Activated CD4-positive, alpha-beta T cell treated with anti-CD3 and anti-CD28 coated beads, Interleukin-2, amount 10 ng/mL, durations not matched to agents 7 days and 5 days (primary cell): ENCODE data around the gene PTN. TPM values are rescaled to one million over a fixed set of nuclear protein-coding genes. Genes with fewer than 3 reads are reported as not detected.

ENCODE experiments used
- CTCF ChIA-PET: fragments of 350-600 bp; sonication (Branson Sonifier 250); formaldehyde crosslinking; loops from one replicate; lab custom pipeline; 2021; ENCODE audit warnings: antibody characterized with exemption; lab: Charles Lee
- POLR2A ChIA-PET: fragments of 350-600 bp; sonication (Branson Sonifier 250); formaldehyde crosslinking; loops from one replicate; lab custom pipeline; 2021; ENCODE audit warnings: antibody characterized with exemption; lab: Charles Lee
- DNase-seq: peaks from one replicate; pipeline ENCODE4 v3.0.0-alpha.2; 2020
- H3K27ac Mint-ChIP-seq: one replicate; pipeline ENCODE4 v1.8.0; 2021; ENCODE audit warnings: mild to moderate bottlenecking, moderate library complexity, mixed read lengths
- H3K27me3 Mint-ChIP-seq: one replicate; pipeline ENCODE4 v1.8.0; 2021; ENCODE audit warnings: mixed read lengths
- H3K36me3 Mint-ChIP-seq: one replicate; pipeline ENCODE4 v1.8.0; 2021; ENCODE audit warnings: low read depth, mixed read lengths
- H3K4me1 Mint-ChIP-seq: one replicate; pipeline ENCODE4 v1.8.0; 2021; ENCODE audit warnings: mixed read lengths
- H3K4me3 Mint-ChIP-seq: one replicate; pipeline ENCODE4 v1.8.0; 2021; ENCODE audit warnings: mild to moderate bottlenecking, moderate library complexity, mixed read lengths
- H3K9me3 Mint-ChIP-seq: one replicate; pipeline ENCODE4 v1.8.0; 2021; ENCODE audit warnings: mixed read lengths
- total RNA-seq, 2 experiments: library from RNA; stranded (reverse); gene quantifications; one replicate each; pipeline ENCODE4 v1.2.3, GENCODE V29; 2021

The PTN gene
- total RNA-seq, 2 experiments from 2014 or later = not detected

DNA sequence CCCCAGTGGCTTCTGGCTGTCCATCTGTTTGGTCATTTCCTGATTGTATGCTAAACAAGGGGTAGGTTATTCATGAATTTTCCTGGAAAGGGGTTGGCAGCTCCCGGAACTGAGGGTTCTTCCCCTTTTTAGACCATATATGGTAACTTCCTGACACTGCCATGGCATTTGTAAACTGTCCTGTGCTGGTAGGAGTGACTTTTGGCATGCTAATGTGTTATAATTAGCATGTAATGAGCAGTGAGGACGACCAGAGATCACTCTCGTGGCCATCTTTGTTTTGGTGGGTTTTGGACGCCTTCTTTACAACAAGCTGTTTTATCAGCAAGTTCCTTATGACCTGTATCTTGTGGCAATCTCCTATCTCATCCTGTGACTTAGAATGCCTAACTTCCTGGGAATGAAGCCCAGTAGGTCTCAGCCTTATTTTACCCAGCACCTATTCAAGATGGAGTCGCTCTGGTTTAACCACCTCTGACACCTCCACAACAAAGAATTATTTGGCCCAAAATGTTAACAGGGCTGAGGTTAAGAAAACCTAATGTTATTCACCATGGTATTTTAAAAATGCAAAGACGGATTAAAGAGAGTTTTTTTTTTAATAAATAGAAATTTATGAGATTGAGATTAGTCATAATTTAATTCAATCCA is 2.4 kb upstream of the PTN start:
- Mint-ChIP-seq H3K27ac (no peak overlapping the region), H3K27me3 (peaks cover 12% of the 10 kb centered on the region), H3K4me1 (no peaks in the 10 kb centered on the region), H3K9me3 (no peaks in the 10 kb centered on the region), H3K36me3 (no peaks in the 10 kb centered on the region), H3K4me3 (no peak overlapping the region)
- ChIA-PET CTCF (interaction anchor here (0.7 kb wide), 1 partner anchor 188 kb away, joined by 3 read pairs; no protein-coding TSS in a partner anchor), POLR2A (no interaction called here)
- DNase-seq = no peak

GRCh38 chr7:137342828-137343261 is 688 bp downstream of the PTN start:
- ChIA-PET POLR2A (no interaction called here), CTCF (no interaction called here)
- Mint-ChIP-seq H3K27ac (no peak overlapping the region), H3K9me3 (no peaks in the 10 kb centered on the region), H3K27me3 (peaks cover 12% of the 10 kb centered on the region), H3K4me3 (no peak overlapping the region), H3K4me1 (no peaks in the 10 kb centered on the region), H3K36me3 (no peaks in the 10 kb centered on the region)
- no peak for DNase-seq

GRCh38 chr7:137342265-137342664 is 1.3 kb downstream of the PTN start:
- Mint-ChIP-seq H3K36me3 (no peaks in the 10 kb centered on the region), H3K4me3 (no peak overlapping the region), H3K9me3 (no peaks in the 10 kb centered on the region), H3K4me1 (no peaks in the 10 kb centered on the region), H3K27me3 (peaks cover 12% of the 10 kb centered on the region), H3K27ac (no peak overlapping the region)
- POLR2A ChIA-PET = no interaction called here
- no peak for DNase-seq
- CTCF ChIA-PET = no interaction called here

GRCh38 chr7:137337902-137338301 is 5.6 kb downstream of the PTN start:
- ChIA-PET POLR2A (no interaction called here), CTCF (no interaction called here)
- Mint-ChIP-seq H3K9me3 (peaks cover 7% of the 10 kb centered on the region), H3K36me3 (no peaks in the 10 kb centered on the region), H3K27me3 (peaks cover 2% of the 10 kb centered on the region), H3K4me1 (no peaks in the 10 kb centered on the region), H3K27ac (no peak overlapping the region), H3K4me3 (no peak overlapping the region)
- DNase-seq = no peak

DNA sequence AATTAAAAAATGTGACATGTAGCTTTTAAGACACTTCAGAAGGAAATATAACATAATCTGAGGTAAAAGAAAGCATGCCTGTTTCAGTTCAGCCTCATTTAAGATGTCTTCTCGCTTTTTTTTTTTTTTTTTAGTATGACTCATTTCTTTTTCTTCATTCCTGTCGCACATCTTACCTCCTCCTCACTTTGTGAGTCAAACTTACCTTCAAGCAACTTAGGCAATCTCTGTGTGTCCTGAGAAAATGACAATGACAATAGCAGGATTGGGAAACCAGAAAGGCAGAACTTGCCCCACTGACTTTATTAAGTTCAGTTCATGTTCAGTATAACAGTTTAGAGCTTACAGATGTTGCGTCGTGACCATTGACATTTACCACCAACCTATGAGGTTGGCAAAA is 7.7 kb downstream of the PTN start:
- H3K4me1 Mint-ChIP-seq = no peaks in the 10 kb centered on the region
- H3K4me3 Mint-ChIP-seq = no peak overlapping the region
- no peaks in the 10 kb centered on the region for H3K36me3 Mint-ChIP-seq
- POLR2A ChIA-PET = no interaction called here
- CTCF ChIA-PET = no interaction called here
- DNase-seq = no peak
- no peak overlapping the region for H3K27ac Mint-ChIP-seq
- H3K9me3 Mint-ChIP-seq = peaks cover 10% of the 10 kb centered on the region
- no peaks in the 10 kb centered on the region for H3K27me3 Mint-ChIP-seq

DNA sequence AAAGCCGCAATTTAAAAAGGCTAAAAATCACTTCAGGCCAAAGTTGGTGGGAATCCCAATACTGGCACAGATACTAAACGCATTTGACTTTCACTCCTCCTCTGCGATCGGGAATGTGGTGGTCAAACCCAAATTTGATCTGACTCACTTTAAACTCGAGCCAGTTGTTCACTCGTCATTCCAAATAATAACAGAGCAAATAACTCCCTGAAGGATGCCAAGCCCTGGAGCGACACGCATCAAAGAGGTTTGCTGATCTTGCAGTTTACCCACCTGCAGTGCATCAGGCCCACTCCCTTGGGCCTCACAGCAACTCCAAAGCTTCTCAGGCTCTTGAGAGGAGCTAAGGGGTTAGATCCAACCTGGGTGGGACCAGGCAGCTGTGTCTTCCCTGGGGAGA is 12.2 kb downstream of the PTN start:
- POLR2A ChIA-PET = no interaction called here
- no peak for DNase-seq
- CTCF ChIA-PET = no interaction called here
- peaks cover 8% of the 10 kb centered on the region for H3K9me3 Mint-ChIP-seq
- no peaks in the 10 kb centered on the region for H3K36me3 Mint-ChIP-seq
- no peak overlapping the region for H3K27ac Mint-ChIP-seq
- no peaks in the 10 kb centered on the region for H3K4me1 Mint-ChIP-seq
- H3K27me3 Mint-ChIP-seq = no peaks in the 10 kb centered on the region
- no peak overlapping the region for H3K4me3 Mint-ChIP-seq

- Mint-ChIP-seq H3K36me3 (no peaks in the 10 kb centered on the region), H3K4me1 (no peaks in the 10 kb centered on the region), H3K9me3 (peaks cover 6% of the 10 kb centered on the region), H3K27me3 (no peaks in the 10 kb centered on the region), H3K4me3 (no peak overlapping the region), H3K27ac (no peak overlapping the region)
- CTCF ChIA-PET = no interaction called here
- DNase-seq = no peak
- POLR2A ChIA-PET = no interaction called here
Observed at GRCh38 chr7:137329411-137329810, 14.1 kb downstream of the PTN start.

- DNase-seq = no peak
- Mint-ChIP-seq H3K9me3 (peaks cover 6% of the 10 kb centered on the region), H3K27ac (no peak overlapping the region), H3K4me3 (no peak overlapping the region), H3K36me3 (no peaks in the 10 kb centered on the region), H3K4me1 (no peaks in the 10 kb centered on the region), H3K27me3 (no peaks in the 10 kb centered on the region)
- ChIA-PET POLR2A (no interaction called here), CTCF (no interaction called here)
Observed at GRCh38 chr7:137328373-137329120, 15.0 kb downstream of the PTN start.

DNA sequence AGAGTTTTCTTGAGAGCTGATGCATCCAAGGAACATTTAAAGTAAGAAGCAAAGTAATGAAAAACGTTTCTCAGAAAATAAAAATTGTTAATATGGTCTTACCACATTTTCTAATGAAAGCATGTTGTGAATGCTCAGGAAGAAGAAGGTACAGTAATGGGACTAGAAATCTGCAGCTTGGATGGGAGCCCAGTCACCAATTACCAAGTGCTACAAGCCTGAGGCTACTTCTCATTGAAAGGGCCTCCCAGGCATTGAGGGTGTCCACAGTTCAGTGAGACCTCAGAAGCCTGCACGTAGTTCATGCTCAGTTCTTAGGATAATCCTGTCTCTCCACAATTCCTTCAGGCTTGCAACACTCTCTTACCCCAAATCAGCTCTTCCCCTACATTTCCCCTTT is 17.6 kb downstream of the PTN start:
- Mint-ChIP-seq H3K27me3 (no peaks in the 10 kb centered on the region), H3K9me3 (no peaks in the 10 kb centered on the region), H3K4me3 (no peak overlapping the region), H3K27ac (no peak overlapping the region), H3K36me3 (no peaks in the 10 kb centered on the region), H3K4me1 (no peaks in the 10 kb centered on the region)
- CTCF ChIA-PET = no interaction called here
- POLR2A ChIA-PET = no interaction called here
- DNase-seq = no peak

DNA sequence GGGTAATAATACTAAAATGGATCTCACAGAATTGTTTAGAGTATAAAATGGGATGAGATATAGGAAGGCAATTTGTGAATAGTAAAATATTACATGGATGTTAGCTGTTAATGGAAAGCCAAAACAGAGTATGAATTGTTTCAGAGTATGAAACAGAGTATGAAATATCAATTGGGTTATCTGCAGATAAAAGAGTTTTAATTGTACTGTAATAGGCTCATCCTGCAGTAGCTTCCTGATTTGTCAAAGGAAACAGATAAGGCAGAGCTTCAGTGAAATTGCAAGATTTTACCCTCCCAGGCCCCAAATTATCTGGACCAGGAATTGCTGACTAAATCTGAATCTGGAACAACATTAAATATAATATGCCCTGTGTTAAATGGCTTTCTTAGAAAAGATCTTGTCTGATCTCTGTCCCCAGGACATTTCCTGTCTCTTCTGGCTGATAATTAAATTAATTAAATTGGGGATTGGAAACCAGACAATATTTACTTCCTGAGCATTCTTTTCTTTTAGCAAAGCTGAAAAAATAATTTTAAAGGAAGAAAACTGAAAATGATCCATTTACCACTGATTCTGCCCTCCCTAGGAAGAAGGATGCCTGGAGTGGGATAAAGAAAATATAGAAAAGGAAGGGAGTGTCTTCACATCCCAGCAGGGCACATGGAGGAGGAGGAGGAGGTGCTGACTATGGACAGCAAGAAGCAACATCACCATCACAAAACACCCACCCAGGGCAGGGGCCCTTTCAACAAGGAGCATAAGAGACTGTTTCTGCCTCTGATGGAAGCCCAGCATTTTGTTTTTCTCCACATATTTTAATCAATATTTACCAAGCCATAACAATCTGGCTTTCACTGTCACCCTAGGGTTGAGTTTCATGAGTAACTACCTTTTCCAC is 18.5 kb downstream of the PTN start:
- H3K9me3 Mint-ChIP-seq = no peaks in the 10 kb centered on the region
- POLR2A ChIA-PET = no interaction called here

DNA sequence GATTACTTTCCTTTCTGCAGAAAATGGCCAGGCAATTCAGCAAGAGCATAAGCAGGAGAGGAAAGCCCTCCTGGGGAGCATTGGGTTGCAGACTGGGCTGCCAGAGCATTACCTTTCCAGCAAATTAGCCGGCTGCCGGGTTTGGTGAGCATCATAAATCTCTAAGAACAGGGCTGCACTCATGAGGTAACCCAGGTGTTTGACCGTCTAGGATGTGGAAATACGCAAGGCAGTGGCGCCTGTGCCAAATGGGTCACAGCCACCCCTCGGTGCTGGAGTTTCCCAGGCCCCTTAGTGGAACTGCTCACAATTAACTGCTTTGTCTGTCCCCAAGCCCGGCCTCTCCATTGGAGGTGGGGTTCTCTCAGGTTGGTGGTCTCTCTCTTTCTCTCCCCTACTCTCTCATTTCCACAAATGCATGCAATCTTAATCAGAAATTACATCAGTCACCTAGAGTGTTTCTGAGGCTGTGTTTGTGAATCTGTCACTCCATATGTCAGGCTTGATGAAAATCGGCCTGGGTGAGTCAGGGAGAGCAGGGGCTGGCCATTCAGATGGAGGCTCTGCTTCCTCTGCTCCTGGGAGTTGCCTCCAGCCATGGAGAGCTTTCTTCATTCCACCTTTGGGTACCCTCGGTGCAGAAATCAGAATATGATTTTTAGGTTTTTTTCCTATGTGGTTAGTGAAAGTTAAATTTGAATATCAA is 26.7 kb downstream of the PTN start:
- DNase-seq = no peak
- no peaks in the 10 kb centered on the region for H3K27me3 Mint-ChIP-seq
- POLR2A ChIA-PET = no interaction called here
- no peaks in the 10 kb centered on the region for H3K4me1 Mint-ChIP-seq
- H3K9me3 Mint-ChIP-seq = peaks cover 3% of the 10 kb centered on the region
- no peaks in the 10 kb centered on the region for H3K36me3 Mint-ChIP-seq
- H3K27ac Mint-ChIP-seq = no peak overlapping the region
- H3K4me3 Mint-ChIP-seq = no peak overlapping the region
- CTCF ChIA-PET = no interaction called here

More for the DNA sequence above, 18.5 kb downstream of the PTN start:
- Mint-ChIP-seq H3K27me3 (no peaks in the 10 kb centered on the region), H3K36me3 (no peaks in the 10 kb centered on the region), H3K4me3 (no peak overlapping the region), H3K27ac (no peak overlapping the region), H3K4me1 (no peaks in the 10 kb centered on the region)
- DNase-seq = no peak
- CTCF ChIA-PET = no interaction called here

GRCh38 chr7:137313201-137313600 is 30.3 kb downstream of the PTN start:
- H3K4me1 Mint-ChIP-seq = no peaks in the 10 kb centered on the region
- CTCF ChIA-PET = no interaction called here
- no peak overlapping the region for H3K27ac Mint-ChIP-seq
- H3K4me3 Mint-ChIP-seq = no peak overlapping the region
- H3K27me3 Mint-ChIP-seq = no peaks in the 10 kb centered on the region
- no peak for DNase-seq
- peaks cover 3% of the 10 kb centered on the region for H3K9me3 Mint-ChIP-seq
- H3K36me3 Mint-ChIP-seq = no peaks in the 10 kb centered on the region
- POLR2A ChIA-PET = no interaction called here
